ENCODE data around the gene ABHD8.

ABHD8 gene

GRCh38 chr19:17242431-17243208 lies 60.6 kb downstream of the ABHD8 start:
- no peak for DNase-seq (ENCODE audit: low read depth)

All from CMK (cell line).